HAP-1 (cell line): ENCODE data around the gene HOXB2.
"Not testable (repeated sequence)": the region's sequence is repeated elsewhere in the genome, so short reads cannot be mapped to it uniquely, and the experiment has no call there.

Experiments used
- DNase-seq, 2 experiments: peaks; one replicate each; pipeline ENCODE4 v3.0.0-alpha.2; 2016 to 2020; ENCODE audit warnings: low spot score in 2 of 2
- H3K27me3 ChIP-seq: fragments of 250-450 bp; sonication (Bioruptor Pico); 2 replicates; pipeline ENCODE4 v1.5.1; 2020; ENCODE audit warnings: low read depth, mild to moderate bottlenecking, moderate library complexity
- H3K36me3 ChIP-seq: fragments of 250-450 bp; sonication (Bioruptor Pico); replicated peaks from 2 replicates; pipeline ENCODE4 v1.5.1; 2020; ENCODE audit warnings: mild to moderate bottlenecking
- H3K4me1 ChIP-seq: fragments of 250-450 bp; sonication (Bioruptor Pico); 2 replicates; pipeline ENCODE4 v1.5.1; 2020; ENCODE audit warnings: mild to moderate bottlenecking
- H3K4me3 ChIP-seq: fragments of 250-450 bp; sonication (Bioruptor Pico); 2 replicates; pipeline ENCODE4 v1.5.1; 2020; ENCODE audit warnings: mild to moderate bottlenecking, moderate library complexity
- H3K9me3 ChIP-seq: fragments of 250-450 bp; sonication (Bioruptor Pico); 2 replicates; pipeline ENCODE4 v1.5.1; 2020; ENCODE audit warnings: mild to moderate bottlenecking, moderate library complexity
- in situ Hi-C: fragments of 300-500 bp; cut with MboI; formaldehyde crosslinking; loops from 3 replicates; pipeline ENCODE4 v1.14.3; 2020; ENCODE audit warnings: low sequenced_read_pairs, inconsistent platforms, mixed read lengths

Gene HOXB2

GRCh38 chr17:48541036-48541576, 3.8 kb downstream of the HOXB2 start:
- H3K4me3 ChIP-seq: peak overlapping the region; percentile 68
- peaks cover 19% of the 10 kb centered on the region for H3K4me1 ChIP-seq
- in situ Hi-C loops: loop anchor here (5.0 kb wide), 1 partner anchor 36 kb away; the partner anchor contains the start of gene HOXB4
- H3K36me3 ChIP-seq: peaks cover 15% of the 10 kb centered on the region
- no peaks in the 10 kb centered on the region for H3K9me3 ChIP-seq
- no peaks in the 10 kb centered on the region for H3K27me3 ChIP-seq
- DNase-seq: no peak

- in situ Hi-C loops: loop anchor here (5.0 kb wide), 1 partner anchor 37 kb away; the partner anchor contains the start of gene HOXB4
- Histone ChIP-seq H3K27me3 (no peaks in the 10 kb centered on the region), H3K4me1 (peaks cover 10% of the 10 kb centered on the region), H3K36me3 (peaks cover 15% of the 10 kb centered on the region), H3K9me3 (no peaks in the 10 kb centered on the region), H3K4me3 (no peak overlapping the region)
- no peak for DNase-seq
These were observed 4.7 kb downstream of the HOXB2 start for GRCh38 chr17:48540213-48540612.

- Histone ChIP-seq H3K27me3 (no peaks in the 10 kb centered on the region), H3K4me1 (peaks cover 8% of the 10 kb centered on the region), H3K36me3 (peaks cover 15% of the 10 kb centered on the region), H3K4me3 (no peak overlapping the region), H3K9me3 (no peaks in the 10 kb centered on the region)
- DNase-seq: no peak
- in situ Hi-C loops: no loop called here
These were observed 5.7 kb downstream of the HOXB2 start for GRCh38 chr17:48539177-48539576.

- Histone ChIP-seq H3K27me3 (no peaks in the 10 kb centered on the region), H3K4me3 (no peak overlapping the region), H3K4me1 (peaks cover 8% of the 10 kb centered on the region), H3K36me3 (peaks cover 5% of the 10 kb centered on the region), H3K9me3 (no peaks in the 10 kb centered on the region)
- DNase-seq: no peak
- in situ Hi-C loops: no loop called here
These were observed 7.6 kb downstream of the HOXB2 start for GRCh38 chr17:48537316-48537715.

GRCh38 chr17:48535793-48536559, 8.9 kb downstream of the HOXB2 start:
- H3K36me3 ChIP-seq, H3K27me3 ChIP-seq, H3K9me3 ChIP-seq, H3K4me3 ChIP-seq, H3K4me1 ChIP-seq, in situ Hi-C loops, DNase-seq: not testable (repeated sequence)

- Histone ChIP-seq H3K27me3 (no peaks in the 10 kb centered on the region), H3K4me3 (no peak overlapping the region), H3K4me1 (no peaks in the 10 kb centered on the region), H3K9me3 (no peaks in the 10 kb centered on the region), H3K36me3 (no peaks in the 10 kb centered on the region)
- in situ Hi-C loops: no loop called here
- DNase-seq: no peak
These were observed 12.6 kb downstream of the HOXB2 start for GRCh38 chr17:48532261-48532660.

- no peak for DNase-seq
- Histone ChIP-seq H3K36me3 (no peaks in the 10 kb centered on the region), H3K4me3 (no peak within 1 kb of the TSS), H3K27me3 (no peaks in the 10 kb centered on the region), H3K9me3 (no peaks in the 10 kb centered on the region), H3K4me1 (no peaks in the 10 kb centered on the region)
- in situ Hi-C loops: no loop called here
These were observed 14.0 kb downstream of the HOXB2 start, which contains the start of gene HOXB1 for GRCh38 chr17:48530887-48531272. Gene HOXB1, minus strand, starts transcription at chr17:48531011. Its CDS starts 107 bp downstream, at chr17:48530904.

- Histone ChIP-seq H3K4me3 (no peak overlapping the region), H3K36me3 (no peaks in the 10 kb centered on the region), H3K4me1 (no peaks in the 10 kb centered on the region), H3K27me3 (no peaks in the 10 kb centered on the region), H3K9me3 (no peaks in the 10 kb centered on the region)
- in situ Hi-C loops: no loop called here
- no peak for DNase-seq
These were observed 14.6 kb downstream of the HOXB2 start for GRCh38 chr17:48530208-48530886.

- Histone ChIP-seq H3K36me3 (no peaks in the 10 kb centered on the region), H3K9me3 (no peaks in the 10 kb centered on the region), H3K4me3 (no peak overlapping the region), H3K27me3 (no peaks in the 10 kb centered on the region), H3K4me1 (no peaks in the 10 kb centered on the region)
- in situ Hi-C loops: no loop called here
- DNase-seq: no peak
These were observed 15.3 kb downstream of the HOXB2 start for GRCh38 chr17:48529683-48530009.

- H3K27me3 ChIP-seq: no peaks in the 10 kb centered on the region
- no peak overlapping the region for H3K4me3 ChIP-seq
- no peaks in the 10 kb centered on the region for H3K4me1 ChIP-seq
- in situ Hi-C loops: no loop called here
- H3K9me3 ChIP-seq: no peaks in the 10 kb centered on the region
- DNase-seq: no peak
- H3K36me3 ChIP-seq: no peaks in the 10 kb centered on the region
These were observed 15.8 kb downstream of the HOXB2 start for GRCh38 chr17:48528936-48529682.

- no peak overlapping the region for H3K4me3 ChIP-seq
- no peaks in the 10 kb centered on the region for H3K4me1 ChIP-seq
- in situ Hi-C loops: no loop called here
- peaks cover 2% of the 10 kb centered on the region for H3K27me3 ChIP-seq
- no peaks in the 10 kb centered on the region for H3K9me3 ChIP-seq
- DNase-seq: no peak
- no peaks in the 10 kb centered on the region for H3K36me3 ChIP-seq
These were observed 16.6 kb downstream of the HOXB2 start for GRCh38 chr17:48528153-48528935.

GRCh38 chr17:48527547-48527932, 17.4 kb downstream of the HOXB2 start:
- Histone ChIP-seq H3K27me3 (peaks cover 2% of the 10 kb centered on the region), H3K36me3 (no peaks in the 10 kb centered on the region), H3K4me1 (no peaks in the 10 kb centered on the region), H3K9me3 (no peaks in the 10 kb centered on the region), H3K4me3 (no peak overlapping the region)
- in situ Hi-C loops: no loop called here
- DNase-seq: no peak
